H1 (cell line): ENCODE data around the gene P2RX5. TPM values are rescaled to one million over a fixed set of nuclear protein-coding genes. Genes with fewer than 3 reads are reported as not detected.

Experiments used
- CTCF ChIA-PET: fragments of 300-600 bp; sonication (Branson Sonifier 250); formaldehyde crosslinking; loops from one replicate; lab custom pipeline; 2021; ENCODE audit not compliant: partially characterized antibody; lab: Charles Lee
- POLR2A ChIA-PET: fragments of 300-600 bp; sonication (Branson Sonifier 250); formaldehyde crosslinking; loops from one replicate; lab custom pipeline; 2021; ENCODE audit warnings: inconsistent platforms; ENCODE audit not compliant: partially characterized antibody; lab: Charles Lee
- DNase-seq, 2 experiments: peaks; one replicate each; pipeline versions ENCODE4 v3.0.0 to v3.0.0-alpha.2; 2010 to 2022; ENCODE audit warnings: low spot score in 2 of 2, low read depth in 1 of 2, mixed read lengths in 1 of 2
- FAIRE-seq: peaks from 2 replicates; lab custom pipeline; 2011; peaks lifted over from hg19 to GRCh38; lab: Jason Lieb, UNC
- H2AFZ ChIP-seq: 2 replicates; pipeline ENCODE4 v1.8.1; 2012; ENCODE audit warnings: low read length, inconsistent platforms
- H2AK5ac ChIP-seq: 2 replicates; pipeline ENCODE4 v1.6.1; 2013; ENCODE audit warnings: low read depth, low read length
- H2BK120ac ChIP-seq: replicated peaks from 2 replicates; pipeline ENCODE3; 2013; ENCODE audit warnings: low read depth, low read length, inconsistent platforms
- H2BK12ac ChIP-seq: 2 replicates; pipeline ENCODE4 v1.6.1; 2013; ENCODE audit warnings: low read depth, low read length
- H2BK15ac ChIP-seq: 2 replicates; pipeline ENCODE4 v1.6.1; 2013; ENCODE audit warnings: low read length
- H2BK20ac ChIP-seq: 2 replicates; pipeline ENCODE4 v1.6.1; 2013; ENCODE audit warnings: low read length
- H2BK5ac ChIP-seq: 2 replicates; pipeline ENCODE4 v1.6.1; 2013; ENCODE audit warnings: low read depth, low read length
- H3K14ac ChIP-seq: 2 replicates; pipeline ENCODE4 v1.6.1; 2013; ENCODE audit warnings: inconsistent platforms; ENCODE audit not compliant: insufficient read length
- H3K18ac ChIP-seq: 2 replicates; pipeline ENCODE4 v1.6.1; 2013; ENCODE audit warnings: low read length; ENCODE audit errors: extremely low read depth
- H3K23ac ChIP-seq: 2 replicates; pipeline ENCODE4 v1.6.1; 2013; ENCODE audit warnings: inconsistent platforms; ENCODE audit not compliant: insufficient read length
- H3K23me2 ChIP-seq: 2 replicates; pipeline ENCODE4 v1.6.1; 2013; ENCODE audit warnings: low read depth, low read length
- H3K27ac ChIP-seq: 2 replicates; pipeline ENCODE4 v1.6.1; 2011; ENCODE audit warnings: low read depth, low read length, inconsistent platforms
- H3K27me3 ChIP-seq, 4 experiments: replicated peaks in 1 of 4; 1 replicate in 1 of 4; 2 replicates in 3 of 4; pipeline versions ENCODE4 v1.6.1 to v1.8.1; 2011 to 2013; ENCODE audit warnings: low read length in 3 of 4, mild to moderate bottlenecking in 3 of 4, inconsistent platforms in 2 of 4, mixed read lengths in 2 of 4, moderate library complexity in 1 of 4; ENCODE audit not compliant: control insufficient read depth in 3 of 4, insufficient read depth in 3 of 4; ENCODE audit errors: extremely low read depth in 1 of 4
- H3K36me3 ChIP-seq, 4 experiments: 2 replicates each; pipeline versions ENCODE4 v1.6.1 to v1.8.1; 2011 to 2013; ENCODE audit warnings: mild to moderate bottlenecking in 4 of 4, low read length in 3 of 4, moderate library complexity in 2 of 4, control low read depth in 1 of 4, inconsistent platforms in 1 of 4; ENCODE audit not compliant: insufficient read depth in 4 of 4, control insufficient read depth in 2 of 4
- H3K4ac ChIP-seq: replicated peaks from 2 replicates; pipeline ENCODE3; 2013; ENCODE audit warnings: low read length, low read depth, mixed read lengths, inconsistent platforms; ENCODE audit not compliant: insufficient read length
- H3K4me1 ChIP-seq, 4 experiments: replicated peaks in 1 of 4; 1 replicate in 1 of 4; 2 replicates in 3 of 4; pipeline versions ENCODE4 v1.6.1 to v1.8.1; 2011 to 2013; ENCODE audit warnings: low read length in 3 of 4, inconsistent platforms in 2 of 4, mixed read lengths in 1 of 4; ENCODE audit not compliant: insufficient read depth in 4 of 4, control insufficient read depth in 3 of 4
- H3K4me2 ChIP-seq, 2 experiments: 2 replicates each; pipeline versions ENCODE4 v1.6.1 to v1.8.1; 2011 to 2013; ENCODE audit warnings: low read depth in 2 of 2, low read length in 2 of 2, control low read depth in 1 of 2, inconsistent platforms in 1 of 2, mild to moderate bottlenecking in 1 of 2; ENCODE audit not compliant: insufficient read depth in 1 of 2
- H3K4me3 ChIP-seq, 4 experiments: fragments of 200-600, 300-600 bp in 1 of 4; sonication (generic), shearing (Covaris generic), sonication (Bioruptor Twin) in 1 of 4; 2 replicates each; pipeline versions ENCODE4 v1.5.1 to v1.8.1; 2011 to 2016; ENCODE audit warnings: low read length in 4 of 4, low read depth in 3 of 4, control low read depth in 2 of 4, inconsistent platforms in 2 of 4, mild to moderate bottlenecking in 2 of 4, mixed read lengths in 1 of 4, moderate library complexity in 1 of 4; ENCODE audit not compliant: insufficient read depth in 2 of 4; ENCODE audit errors: extremely low read depth in 1 of 4
- H3K56ac ChIP-seq: replicated peaks from 2 replicates; pipeline ENCODE3; 2013; ENCODE audit warnings: low read depth, mild to moderate bottlenecking, mixed read lengths, low read length, inconsistent platforms; ENCODE audit not compliant: insufficient read length
- H3K79me1 ChIP-seq: 2 replicates; pipeline ENCODE4 v1.6.1; 2013; ENCODE audit warnings: low read depth, low read length, control low read depth
- H3K79me2 ChIP-seq, 2 experiments: 2 replicates each; pipeline versions ENCODE4 v1.6.1 to v1.8.1; 2012 to 2013; ENCODE audit warnings: low read length in 2 of 2, mild to moderate bottlenecking in 2 of 2, inconsistent platforms in 1 of 2; ENCODE audit not compliant: insufficient read depth in 2 of 2, control insufficient read depth in 1 of 2
- H3K9ac ChIP-seq, 4 experiments: replicated peaks in 1 of 4; 1 replicate in 1 of 4; 2 replicates in 3 of 4; pipeline versions ENCODE4 v1.6.1 to v1.8.1; 2011 to 2013; ENCODE audit warnings: low read depth in 3 of 4, low read length in 3 of 4, control low read depth in 2 of 4, mild to moderate bottlenecking in 2 of 4, moderate library complexity in 2 of 4, inconsistent platforms in 1 of 4; ENCODE audit errors: extremely low read depth in 1 of 4
- H3K9me3 ChIP-seq, 2 experiments: 2 replicates each; pipeline versions ENCODE4 v1.6.1 to v1.8.1; 2012 to 2013; ENCODE audit warnings: mild to moderate bottlenecking in 2 of 2, moderate library complexity in 2 of 2, control low read depth in 1 of 2, inconsistent platforms in 1 of 2, low read depth in 1 of 2, low read length in 1 of 2, mixed read lengths in 1 of 2; ENCODE audit not compliant: insufficient read depth in 2 of 2
- H4K20me1 ChIP-seq, 2 experiments: replicated peaks in 1 of 2; 2 replicates each; pipeline versions ENCODE3 to v1.8.1; 2011 to 2013; ENCODE audit warnings: inconsistent platforms in 2 of 2, low read length in 2 of 2, mild to moderate bottlenecking in 1 of 2; ENCODE audit not compliant: insufficient read depth in 2 of 2, control insufficient read depth in 1 of 2
- H4K5ac ChIP-seq: 2 replicates; pipeline ENCODE4 v1.6.1; 2013; ENCODE audit warnings: low read length, low read depth, mixed read lengths, inconsistent platforms; ENCODE audit not compliant: insufficient read length
- H4K8ac ChIP-seq: 2 replicates; pipeline ENCODE4 v1.8.0; 2013; ENCODE audit warnings: mild to moderate bottlenecking, moderate library complexity, low read length, inconsistent platforms; ENCODE audit not compliant: insufficient read depth; ENCODE audit errors: extremely low read depth
- H4K91ac ChIP-seq: replicated peaks from 2 replicates; pipeline ENCODE3; 2013; ENCODE audit warnings: low read length, mixed read lengths, inconsistent platforms; ENCODE audit not compliant: insufficient read length
- RAD21 ChIP-seq, 2 experiments: IDR thresholded peaks in 1 of 2; conservative IDR thresholded peaks in 1 of 2; 2 replicates each; pipeline ENCODE4 v1.6.1; 2011; ENCODE audit warnings: low read depth in 2 of 2, low read length in 2 of 2, improper control_type of control experiment in 1 of 2, inconsistent platforms in 1 of 2, mild to moderate bottlenecking in 1 of 2, moderate library complexity in 1 of 2
- SIRT6 ChIP-seq: IDR thresholded peaks from one replicate; pipeline ENCODE4 v1.7.1; 2012; ENCODE audit warnings: low read length, inconsistent platforms
- WGBS, 2 experiments: shearing (Covaris generic) in 1 of 2; methylation state at CpG; one replicate each; pipeline versions ENCODE4 v1.1.6 to v1.1.7; 2013 to 2015; ENCODE audit warnings: low lambda C conversion rate in 2 of 2, mixed read lengths in 2 of 2, inconsistent platforms in 1 of 2, low coverage in 1 of 2, missing lambda C conversion rate in 1 of 2; ENCODE audit not compliant: insufficient replicate concordance in 2 of 2, insufficient coverage in 1 of 2, insufficient read length in 1 of 2; ENCODE audit errors: extremely low coverage in 1 of 2, missing lambda C conversion rate in 1 of 2; 5-methylcytosine and 5-hydroxymethylcytosine counted together
- polyA plus RNA-seq, 7 experiments: library from polyadenylated mRNA; depleted of rRNA in 3 of 7; stranded (reverse) in 5 of 7; unstranded in 2 of 7; fragments of >200 nt in 5 of 7; fragments of 200-250 nt in 2 of 7; gene quantifications; 1 replicate in 5 of 7; 2 replicates in 1 of 7; 4 replicates in 1 of 7; pipeline versions ENCODE4 v1.2.1 to v1.2.3, GENCODE V29; 2011 to 2013; ENCODE audit warnings: missing spikeins in 2 of 7, mixed read lengths in 2 of 7
- total RNA-seq: library from RNA; stranded (reverse); fragmentation: NEBNext Ultra II Directional; extraction: Animal tissue kit (Norgen Biotek cat#: 25700); gene quantifications from 2 replicates; pipeline ENCODE4 v1.2.1, GENCODE V29; 2021
- TF ChIP-seq, protein P1 (sequence below), 3 experiments: IDR thresholded peaks; 1 replicate in 2 of 3; 2 replicates in 1 of 3; pipeline versions ENCODE4 v1.5.1 to v1.6.1; 2011; ENCODE audit warnings: low read length in 3 of 3, mild to moderate bottlenecking in 3 of 3, inconsistent platforms in 2 of 3, low read depth in 1 of 3, moderate library complexity in 1 of 3; ENCODE audit not compliant: insufficient read depth in 1 of 3; ENCODE audit errors: control extremely low read depth in 1 of 3

The P2RX5 gene
- total and polyA plus RNA-seq, 2 of the 8 experiments (the other 6 are each of a cell fraction or from before 2014, with no cell fraction given) = 12.0 to 15.6 TPM

DNA sequence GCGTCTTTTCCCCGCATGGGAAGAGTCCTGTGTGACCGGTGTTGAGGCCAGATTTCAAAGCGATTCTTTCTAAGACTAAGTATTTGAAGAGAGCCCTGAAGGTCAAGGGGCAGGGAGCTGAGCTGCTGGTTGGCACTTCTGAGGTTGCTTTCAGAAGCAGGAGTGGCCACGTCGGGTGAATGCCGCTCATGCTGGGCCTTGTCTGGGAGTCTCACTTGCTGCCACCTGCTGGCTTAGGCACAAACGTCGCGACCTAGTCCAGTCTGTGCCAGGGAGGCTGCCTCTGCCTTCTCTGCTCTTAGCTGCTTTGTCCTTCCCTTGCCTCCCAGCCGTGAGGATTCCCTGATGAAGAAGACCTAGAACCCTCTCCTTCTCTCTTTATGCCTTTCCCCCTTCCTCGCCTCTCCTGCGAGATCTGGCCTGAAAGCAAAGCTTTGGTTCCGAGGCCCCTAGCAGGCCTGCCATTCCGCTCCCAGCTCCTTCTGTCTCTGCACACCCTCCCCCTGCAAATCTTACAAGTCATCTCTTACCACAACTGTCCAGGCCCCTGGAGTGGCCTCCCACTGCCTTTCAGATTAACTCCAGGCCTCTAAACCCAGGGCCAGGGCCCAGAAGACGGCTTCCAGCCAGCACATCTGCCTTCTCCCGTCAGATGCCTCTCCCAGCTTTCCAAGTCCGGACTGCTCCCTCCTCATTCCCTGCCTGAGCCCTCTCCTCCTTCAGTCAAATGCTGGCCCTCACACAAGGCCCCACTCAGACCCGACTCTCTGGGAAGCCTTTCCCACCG lies 48.0 kb downstream of the P2RX5 start:
- no peak overlapping the region for H3K23ac ChIP-seq
- H3K18ac ChIP-seq = no peak overlapping the region
- no peaks in the 10 kb centered on the region; a peak in 1 of 4 replicates for H3K79me2 ChIP-seq
- H3K4me1 ChIP-seq = no peaks in the 10 kb centered on the region
- POLR2A ChIA-PET = interaction anchor here (0.8 to 18.4 kb wide), 7 partner anchors 8 to 607 kb away, joined by 3 to 194 read pairs (median 8); partner anchors contain the start of genes CTNS, EMC6, SHPK and TAX1BP3
- H3K9me3 ChIP-seq = no peaks in the 10 kb centered on the region
- no peak overlapping the region for H2AFZ ChIP-seq
- no peak overlapping the region for H3K56ac ChIP-seq
- H2BK120ac ChIP-seq = no peak overlapping the region
- H3K4me3 ChIP-seq = no peak overlapping the region
- no peaks in the 10 kb centered on the region for H3K23me2 ChIP-seq
- no peak overlapping the region for H4K91ac ChIP-seq
- H3K9ac ChIP-seq = no peak overlapping the region
- H3K4me2 ChIP-seq = no peak overlapping the region
- WGBS, 2 experiments = 80% methylated on average over 20 of the region's 20 CpGs; no CpG with 5 or more reads in 1 of the 2 experiments
- H2BK15ac ChIP-seq = no peak overlapping the region
- no peak overlapping the region for H4K8ac ChIP-seq
- H2BK12ac ChIP-seq = no peak overlapping the region
- H3K27me3 ChIP-seq = no peaks in the 10 kb centered on the region; a peak in 1 of 7 replicates
- no peak overlapping the region for H3K14ac ChIP-seq
- DNase-seq (peak in 1 of 2 experiments; percentile 69), FAIRE-seq (peak; percentile 48)
- H2AK5ac ChIP-seq = no peak overlapping the region
- H3K27ac ChIP-seq = no peak overlapping the region
- peaks cover 0 to 2% of the 10 kb centered on the region in 2 experiments for H4K20me1 ChIP-seq
- H4K5ac ChIP-seq = no peak overlapping the region
- TF ChIP-seq, protein P1, sequence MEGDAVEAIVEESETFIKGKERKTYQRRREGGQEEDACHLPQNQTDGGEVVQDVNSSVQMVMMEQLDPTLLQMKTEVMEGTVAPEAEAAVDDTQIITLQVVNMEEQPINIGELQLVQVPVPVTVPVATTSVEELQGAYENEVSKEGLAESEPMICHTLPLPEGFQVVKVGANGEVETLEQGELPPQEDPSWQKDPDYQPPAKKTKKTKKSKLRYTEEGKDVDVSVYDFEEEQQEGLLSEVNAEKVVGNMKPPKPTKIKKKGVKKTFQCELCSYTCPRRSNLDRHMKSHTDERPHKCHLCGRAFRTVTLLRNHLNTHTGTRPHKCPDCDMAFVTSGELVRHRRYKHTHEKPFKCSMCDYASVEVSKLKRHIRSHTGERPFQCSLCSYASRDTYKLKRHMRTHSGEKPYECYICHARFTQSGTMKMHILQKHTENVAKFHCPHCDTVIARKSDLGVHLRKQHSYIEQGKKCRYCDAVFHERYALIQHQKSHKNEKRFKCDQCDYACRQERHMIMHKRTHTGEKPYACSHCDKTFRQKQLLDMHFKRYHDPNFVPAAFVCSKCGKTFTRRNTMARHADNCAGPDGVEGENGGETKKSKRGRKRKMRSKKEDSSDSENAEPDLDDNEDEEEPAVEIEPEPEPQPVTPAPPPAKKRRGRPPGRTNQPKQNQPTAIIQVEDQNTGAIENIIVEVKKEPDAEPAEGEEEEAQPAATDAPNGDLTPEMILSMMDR (IDR thresholded peaks at IDR 0.05; ENCODE audit: control extremely low read depth in 1 of 3, insufficient read depth in 1 of 3, low read depth in 1 of 3, low read length in 3 of 3) = peak; percentile 58 to 76 (median 68)
- peak; percentile 47 to 63 for TF ChIP-seq RAD21 (IDR thresholded peaks at IDR 0.05 in 1 of 2, conservative IDR thresholded peaks at IDR 0.05 in 1 of 2; ENCODE audit: low read depth in 2 of 2, low read length in 2 of 2)
- no peak for TF ChIP-seq SIRT6
- H2BK20ac ChIP-seq = no peak overlapping the region
- H3K36me3 ChIP-seq = peaks cover 0 to 5% (median 2%) of the 10 kb centered on the region in 4 experiments; a peak in 4 of 8 replicates
- CTCF ChIA-PET = interaction anchor here (0.5 to 2.9 kb wide), 22 partner anchors 9 to 599 kb away, joined by 3 to 20 read pairs (median 4); partner anchors contain the start of genes CTNS and SHPK
- H2BK5ac ChIP-seq = no peak overlapping the region
- no peak overlapping the region for H3K4ac ChIP-seq
- H3K79me1 ChIP-seq = no peaks in the 10 kb centered on the region
